ENCODE results near the gene RECK. TPM values are rescaled to one million over a fixed set of nuclear protein-coding genes. Genes with fewer than 3 reads are reported as not detected.
"Not testable (repeated sequence)": the region's sequence is repeated elsewhere in the genome, so short reads cannot be mapped to it uniquely, and the experiment has no call there.

The RECK gene
- total RNA-seq, 1 donor from 2014 or later = 11.7 TPM

DNA sequence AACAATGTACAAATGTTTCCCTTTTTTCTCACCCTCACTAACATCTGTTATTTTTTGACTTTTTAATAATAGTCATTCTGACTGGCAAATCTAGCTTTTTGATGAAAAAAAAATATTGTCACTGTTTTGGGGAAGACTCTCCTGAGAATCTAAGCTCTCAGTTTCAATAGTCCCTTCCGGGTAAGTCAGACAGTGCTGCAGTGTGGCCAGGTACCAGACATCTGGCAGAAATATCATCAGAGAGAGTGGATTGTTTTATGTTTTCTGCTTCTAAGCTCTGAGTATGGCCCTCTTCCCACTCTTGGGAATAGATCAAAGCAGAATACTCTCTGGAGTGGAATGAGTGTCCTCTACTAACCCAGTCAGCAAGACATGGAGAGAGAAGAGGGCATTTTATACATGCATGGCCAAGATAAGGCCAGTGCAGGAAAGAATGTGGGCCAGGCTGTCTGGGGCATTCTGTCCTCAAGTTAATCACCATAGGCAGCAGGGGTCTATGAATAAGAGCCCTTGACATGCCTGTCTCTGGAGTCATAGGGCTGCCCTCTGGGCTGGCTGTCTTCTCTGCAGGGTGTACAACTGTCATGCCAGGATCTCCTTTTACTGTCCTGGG is 40.2 kb upstream of the RECK start:
- Mint-ChIP-seq H3K4me3 (no peak overlapping the region), H3K4me1 (ENCODE audit: unreplicated experiment) (no peaks in the 10 kb centered on the region), H3K36me3 (no peaks in the 10 kb centered on the region), H3K27ac (no peak overlapping the region), H3K9me3 (no peaks in the 10 kb centered on the region), H3K27me3 (peaks cover 52% of the 10 kb centered on the region)
- no peak for DNase-seq (ENCODE audit: extremely low spot score, unreplicated experiment)
- no peak for TF ChIP-seq CTCF (conservative IDR thresholded peaks at IDR 0.05)

- DNase-seq (ENCODE audit: extremely low spot score, unreplicated experiment); H3K4me3 Mint-ChIP-seq; H3K4me1 Mint-ChIP-seq (ENCODE audit: unreplicated experiment); H3K9me3 Mint-ChIP-seq; H3K36me3 Mint-ChIP-seq; H3K27ac Mint-ChIP-seq: not testable (repeated sequence)
- H3K27me3 Mint-ChIP-seq = peaks cover 49% of the 10 kb centered on the region
These were observed 39.7 kb upstream of the RECK start for GRCh38 chr9:35997016-35997415.

- no peak for TF ChIP-seq CTCF (conservative IDR thresholded peaks at IDR 0.05)
- no peak for DNase-seq (ENCODE audit: extremely low spot score, unreplicated experiment)
- H3K27me3 Mint-ChIP-seq = peaks cover 54% of the 10 kb centered on the region
- H3K4me3 Mint-ChIP-seq = no peak overlapping the region
- no peaks in the 10 kb centered on the region for H3K9me3 Mint-ChIP-seq
- no peak overlapping the region for H3K27ac Mint-ChIP-seq
- H3K36me3 Mint-ChIP-seq = no peaks in the 10 kb centered on the region
- no peaks in the 10 kb centered on the region for H3K4me1 Mint-ChIP-seq (ENCODE audit: unreplicated experiment)
These were observed 38.4 kb upstream of the RECK start for GRCh38 chr9:35998333-35998732.

DNA sequence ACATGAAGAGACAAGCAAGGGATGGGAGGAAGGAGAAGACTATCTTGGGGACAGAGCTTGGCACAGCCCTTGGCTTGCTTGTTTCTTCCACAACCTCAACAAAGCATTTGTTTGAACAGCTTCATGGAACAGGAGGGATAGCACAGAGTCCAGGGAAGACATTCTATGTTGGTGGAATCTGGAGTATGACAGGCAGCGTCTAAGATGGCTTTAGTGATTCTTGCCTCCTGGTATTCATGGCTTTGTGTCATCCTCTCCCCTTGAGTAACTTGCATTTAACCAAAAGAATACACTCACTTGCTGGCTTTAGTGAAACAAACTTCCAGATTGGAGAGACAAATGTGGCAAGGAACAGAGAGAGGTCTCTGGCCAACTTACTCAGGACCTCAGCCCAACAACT is 30.8 kb upstream of the RECK start:
- Mint-ChIP-seq H3K27ac (no peak overlapping the region), H3K4me3 (no peak overlapping the region), H3K36me3 (no peaks in the 10 kb centered on the region), H3K27me3 (peaks cover 84% of the 10 kb centered on the region), H3K9me3 (peaks cover 12% of the 10 kb centered on the region), H3K4me1 (ENCODE audit: unreplicated experiment) (no peaks in the 10 kb centered on the region)
- no peak for TF ChIP-seq CTCF (conservative IDR thresholded peaks at IDR 0.05)
- no peak for DNase-seq (ENCODE audit: extremely low spot score, unreplicated experiment)

DNA sequence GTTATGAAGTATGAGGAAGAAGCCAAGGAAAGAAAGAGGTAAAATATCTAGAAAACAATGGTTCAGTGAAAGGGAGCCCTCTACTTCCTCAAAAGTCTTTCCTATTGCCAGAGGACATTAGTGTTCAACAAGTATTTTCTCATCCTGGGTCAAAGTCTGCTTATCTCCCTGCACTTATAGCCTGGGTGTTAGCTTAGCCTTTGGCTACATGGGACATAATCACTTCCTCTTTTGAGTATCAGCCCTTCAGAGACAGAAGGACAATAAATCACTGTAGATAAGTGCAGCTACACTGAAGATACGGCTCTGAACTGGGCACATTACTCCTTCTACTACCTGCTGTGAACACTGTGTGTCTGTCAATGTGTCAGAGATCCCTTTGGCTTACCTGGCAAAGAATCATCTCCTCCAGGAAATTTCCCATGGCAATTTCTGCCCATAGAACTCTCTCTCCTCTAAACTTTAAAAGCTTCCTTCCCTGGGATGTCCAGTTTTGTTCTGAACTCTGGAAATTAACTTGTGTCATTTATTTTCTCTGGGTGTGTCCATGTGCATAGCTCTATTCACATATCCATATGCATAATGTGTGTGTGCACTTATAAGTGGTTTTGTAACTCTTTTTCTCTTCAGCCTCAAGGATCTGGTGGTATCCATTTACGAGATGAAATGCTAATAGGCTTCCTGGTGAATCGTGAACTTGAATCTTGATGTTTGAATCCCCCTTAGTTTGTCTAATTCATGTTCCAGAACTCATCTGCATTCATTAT is 30.0 kb upstream of the RECK start:
- no peak for DNase-seq (ENCODE audit: extremely low spot score, unreplicated experiment)
- H3K9me3 Mint-ChIP-seq = peaks cover 12% of the 10 kb centered on the region
- H3K36me3 Mint-ChIP-seq = no peaks in the 10 kb centered on the region
- H3K27me3 Mint-ChIP-seq = peaks cover 89% of the 10 kb centered on the region
- no peak for TF ChIP-seq CTCF (conservative IDR thresholded peaks at IDR 0.05)
- H3K4me1 Mint-ChIP-seq (ENCODE audit: unreplicated experiment) = no peaks in the 10 kb centered on the region
- H3K4me3 Mint-ChIP-seq = no peak overlapping the region
- no peak overlapping the region for H3K27ac Mint-ChIP-seq

DNA sequence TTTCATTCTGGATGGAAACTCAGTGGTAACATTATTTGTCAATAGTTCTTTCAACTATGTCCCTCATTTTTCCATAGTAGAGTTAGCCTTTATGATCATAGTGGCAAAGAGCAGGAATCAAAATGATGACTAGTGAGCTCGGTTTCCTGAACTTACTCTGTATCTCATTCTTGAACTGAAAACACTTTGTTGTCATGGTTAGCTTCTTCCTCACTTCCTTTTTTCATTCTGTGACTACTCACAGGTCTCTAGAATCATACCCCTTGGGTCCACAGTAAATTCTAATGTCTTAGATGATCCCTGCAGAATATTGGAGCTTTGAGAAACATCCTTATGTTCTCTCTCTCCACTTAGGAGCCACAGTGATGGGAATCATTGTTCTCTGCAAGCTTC is 29.4 kb upstream of the RECK start:
- TF ChIP-seq CTCF (conservative IDR thresholded peaks at IDR 0.05) = no peak
- no peak overlapping the region for H3K4me3 Mint-ChIP-seq
- no peaks in the 10 kb centered on the region for H3K36me3 Mint-ChIP-seq
- peaks cover 90% of the 10 kb centered on the region for H3K27me3 Mint-ChIP-seq
- no peak for DNase-seq (ENCODE audit: extremely low spot score, unreplicated experiment)
- no peak overlapping the region for H3K27ac Mint-ChIP-seq
- peaks cover 12% of the 10 kb centered on the region for H3K9me3 Mint-ChIP-seq
- no peaks in the 10 kb centered on the region for H3K4me1 Mint-ChIP-seq (ENCODE audit: unreplicated experiment)

All from type B pancreatic cell (in vitro differentiated cells).